ENCODE measurements around the gene BMS1. TPM values are rescaled to one million over a fixed set of nuclear protein-coding genes. Genes with fewer than 3 reads are reported as not detected.

Gene BMS1
- total RNA-seq, 1 experiment from 2014 or later, result 44.2 TPM

GRCh38 chr10:42850931-42851330, 68.3 kb downstream of the BMS1 start:
- Histone ChIP-seq H2AK5ac (ENCODE audit: insufficient read length, low read length) (no peak overlapping the region), H3K18ac (ENCODE audit: insufficient read length, low read depth, low read length) (no peak overlapping the region), H4K8ac (replicated peaks; ENCODE audit: insufficient read length, low read depth, low read length) (no peak overlapping the region), H2BK15ac (ENCODE audit: low read depth, low read length) (no peak overlapping the region), H3K4me2 (ENCODE audit: insufficient read depth, insufficient read length, low read length) (no peak overlapping the region), H3K27me3 (ENCODE audit: insufficient read depth, low read length) (no peaks in the 10 kb centered on the region), H3K9ac (ENCODE audit: extremely low read depth, insufficient read length, low read length) (no peak overlapping the region), H3K79me1 (ENCODE audit: insufficient read depth, low read depth, low read length, poor library complexity, severe bottlenecking) (no peaks in the 10 kb centered on the region), H2BK12ac (ENCODE audit: insufficient read length, low read depth, low read length) (no peak overlapping the region), H3K56ac (ENCODE audit: insufficient read length, low read depth, low read length) (no peak overlapping the region), H3K23ac (ENCODE audit: insufficient read length, low read depth, low read length) (no peak overlapping the region), H4K20me1 (ENCODE audit: control insufficient read depth, insufficient read depth, insufficient read length) (no peaks in the 10 kb centered on the region), H4K91ac (ENCODE audit: insufficient read length, low read depth, low read length) (no peak overlapping the region), H3K9me3 (ENCODE audit: control insufficient read depth, low read depth, low read length) (no peaks in the 10 kb centered on the region), H2BK5ac (ENCODE audit: insufficient read length, low read length) (no peak overlapping the region), H3K4ac (ENCODE audit: low read depth, low read length) (no peak overlapping the region), H3T11ph (ENCODE audit: low read length) (no peak overlapping the region), H3K14ac (ENCODE audit: insufficient read depth, low read length) (no peak overlapping the region), H3K79me2 (ENCODE audit: insufficient read depth, low read length) (no peaks in the 10 kb centered on the region), H4K5ac (ENCODE audit: insufficient read length, low read depth, low read length) (no peak overlapping the region), H3K4me1 (ENCODE audit: insufficient read depth, low read length) (no peaks in the 10 kb centered on the region), H3K27ac (ENCODE audit: insufficient read length, low read depth, low read length) (no peak overlapping the region), H2BK20ac (ENCODE audit: low read depth, low read length, poor library complexity, severe bottlenecking) (no peak overlapping the region), H3K23me2 (ENCODE audit: insufficient read length, low read depth, low read length, poor library complexity, severe bottlenecking) (no peaks in the 10 kb centered on the region), H2BK120ac (ENCODE audit: low read depth, low read length, poor library complexity, severe bottlenecking) (no peak overlapping the region), H2AFZ (ENCODE audit: low read length) (no peak overlapping the region)
- DNase-seq, result no peak
- H3K4me1 Mint-ChIP-seq, result no peaks in the 10 kb centered on the region
- H3K4me3 Mint-ChIP-seq, result no peak overlapping the region
- H3K27me3 Mint-ChIP-seq (ENCODE audit: low read depth), result peaks cover 13% of the 10 kb centered on the region; the same call in 1 of the 2 replicates
- peaks cover 20 to 21% of the 10 kb centered on the region in 2 experiments for H3K9me3 Mint-ChIP-seq
- H3K36me3 Mint-ChIP-seq (ENCODE audit: insufficient read depth in 1 of 3, low read depth in 3 of 3), result peaks cover 0 to 3% (median 3%) of the 10 kb centered on the region in 3 experiments; a peak in 2 of 7 replicates
- no peak overlapping the region for H3K27ac Mint-ChIP-seq
- no CpG with 5 or more reads among the region's 4 CpGs for WGBS (ENCODE audit: extremely low coverage, insufficient read length, low lambda C conversion rate)
- TF ChIP-seq CTCF (conservative IDR thresholded peaks at IDR 0.05), result no peak
